Measurements from ENCODE around the gene ZBED4.
"Not testable (repeated sequence)": the region's sequence is repeated elsewhere in the genome, so short reads cannot be mapped to it uniquely, and the experiment has no call there.

Gene ZBED4

GRCh38 chr22:49826603-49827270, 26.9 kb upstream of the ZBED4 start:
- peak; percentile 28 for DNase-seq (ENCODE audit: low spot score)

- DNase-seq (ENCODE audit: low spot score), result no peak
Observed at GRCh38 chr22:49827271-49827852, 26.3 kb upstream of the ZBED4 start.

- DNase-seq (ENCODE audit: low spot score), result peak; percentile 57
Observed at GRCh38 chr22:49827853-49828598, 25.6 kb upstream of the ZBED4 start, which contains the start of gene BRD1. Gene BRD1, minus strand, starts transcription at chr22:49827873. Its CDS starts 3,556 bp downstream, at chr22:49824317.

GRCh38 chr22:49828599-49828965, 25.1 kb upstream of the ZBED4 start:
- DNase-seq (ENCODE audit: low spot score), result no peak

GRCh38 chr22:49829044-49829853, 24.4 kb upstream of the ZBED4 start:
- no peak for DNase-seq (ENCODE audit: low spot score)

GRCh38 chr22:49833340-49834007, 20.2 kb upstream of the ZBED4 start:
- DNase-seq (ENCODE audit: low spot score), result no peak

GRCh38 chr22:49838771-49839717, 14.6 kb upstream of the ZBED4 start:
- peak; percentile 22 for DNase-seq (ENCODE audit: low spot score)

- no peak for DNase-seq (ENCODE audit: low spot score)
Observed at GRCh38 chr22:49845241-49845640, 8.4 kb upstream of the ZBED4 start.

GRCh38 chr22:49845666-49846459, 7.8 kb upstream of the ZBED4 start:
- no peak for DNase-seq (ENCODE audit: low spot score)

- DNase-seq (ENCODE audit: low spot score), result no peak
Observed at GRCh38 chr22:49847751-49848689, 5.6 kb upstream of the ZBED4 start.

- no peak for DNase-seq (ENCODE audit: low spot score)
Observed at GRCh38 chr22:49848690-49849160, 4.9 kb upstream of the ZBED4 start.

- no peak for DNase-seq (ENCODE audit: low spot score)
Observed at GRCh38 chr22:49849161-49850020, 4.3 kb upstream of the ZBED4 start.

GRCh38 chr22:49850021-49850911, 3.4 kb upstream of the ZBED4 start:
- DNase-seq (ENCODE audit: low spot score), result no peak

GRCh38 chr22:49850959-49851802, 2.5 kb upstream of the ZBED4 start:
- no peak for DNase-seq (ENCODE audit: low spot score)

- not testable (repeated sequence) for DNase-seq (ENCODE audit: low spot score)
Observed at GRCh38 chr22:49852568-49852897, 1.1 kb upstream of the ZBED4 start.
